Inferior parietal cortex (tissue), 1 donor: ENCODE measurements around the gene HMX3.
A peak's percentile ranks its signal among the peaks of the same experiment; 100 is the strongest.

Experiments
- DNase-seq: peaks from one replicate; pipeline ENCODE4 v3.0.0-alpha.2; 2016; ENCODE audit errors: extremely low spot score

Gene HMX3

GRCh38 chr10:123135415-123136141 lies at the start of gene HMX3:
TSS of gene HMX3 (plus strand) at chr10:123135970. CDS start at chr10:123136051, 81 bp downstream.
- no peak for DNase-seq

GRCh38 chr10:123086281-123086680 lies 49.5 kb upstream of the HMX3 start:
- DNase-seq: no peak

- no peak for DNase-seq
Measured at GRCh38 chr10:123087348-123087747, 48.4 kb upstream of the HMX3 start.

- DNase-seq: no peak
Measured at GRCh38 chr10:123087786-123088185, 48.0 kb upstream of the HMX3 start.

- DNase-seq: no peak
Measured at GRCh38 chr10:123092635-123093414, 42.9 kb upstream of the HMX3 start.

- DNase-seq: no peak
Measured at GRCh38 chr10:123093489-123093888, 42.3 kb upstream of the HMX3 start.

- no peak for DNase-seq
Measured at GRCh38 chr10:123096452-123096851, 39.3 kb upstream of the HMX3 start.

- no peak for DNase-seq
Measured at GRCh38 chr10:123097039-123097438, 38.7 kb upstream of the HMX3 start.

GRCh38 chr10:123100030-123100762 lies 35.6 kb upstream of the HMX3 start:
- no peak for DNase-seq

GRCh38 chr10:123101872-123102271 lies 33.9 kb upstream of the HMX3 start:
- DNase-seq: no peak

- no peak for DNase-seq
Measured at GRCh38 chr10:123102673-123103072, 33.1 kb upstream of the HMX3 start.

- no peak for DNase-seq
Measured at GRCh38 chr10:123103944-123104343, 31.8 kb upstream of the HMX3 start.

- DNase-seq: no peak
Measured at GRCh38 chr10:123109466-123109865, 26.3 kb upstream of the HMX3 start.

- no peak for DNase-seq
Measured at GRCh38 chr10:123117644-123118417, 17.9 kb upstream of the HMX3 start.

GRCh38 chr10:123119081-123119480 lies 16.7 kb upstream of the HMX3 start:
- no peak for DNase-seq

GRCh38 chr10:123126246-123126645 lies 9.5 kb upstream of the HMX3 start:
- no peak for DNase-seq

GRCh38 chr10:123129618-123130271 lies 6.0 kb upstream of the HMX3 start:
- no peak for DNase-seq

- peak; percentile 82 for DNase-seq
Measured at GRCh38 chr10:123132576-123133477, 2.9 kb upstream of the HMX3 start.

GRCh38 chr10:123133541-123134342 lies 2.0 kb upstream of the HMX3 start:
- no peak for DNase-seq
